ENCODE measurements around the gene ABHD6. TPM values are rescaled to one million over a fixed set of nuclear protein-coding genes. Genes with fewer than 3 reads are reported as not detected.

ABHD6 gene
- total RNA-seq, 4 donors from 2014 or later = 19.2 to 31.0 (median 21.5) TPM

- DNase-seq (ENCODE audit: low spot score) (no peak), ATAC-seq (ENCODE audit: low FRiP score) (no peak)
- TF ChIP-seq CTCF (IDR thresholded peaks at IDR 0.05) = no peak
These were observed 80.2 kb downstream of the ABHD6 start for GRCh38 chr3:58317811-58318210.

- ATAC-seq (ENCODE audit: low FRiP score) = no peak
- TF ChIP-seq CTCF (IDR thresholded peaks at IDR 0.05) = no peak
- DNase-seq (ENCODE audit: low spot score) = no peak
These were observed 84.2 kb downstream of the ABHD6 start for GRCh38 chr3:58321791-58322190.

GRCh38 chr3:58322793-58323192 is 85.2 kb downstream of the ABHD6 start:
- ATAC-seq (ENCODE audit: low FRiP score) (no peak), DNase-seq (ENCODE audit: low spot score) (no peak)
- no peak for TF ChIP-seq CTCF (IDR thresholded peaks at IDR 0.05)

GRCh38 chr3:58323529-58324390 is 86.2 kb downstream of the ABHD6 start:
- TF ChIP-seq CTCF (IDR thresholded peaks at IDR 0.05) = no peak
- ATAC-seq (ENCODE audit: low FRiP score) (peak; percentile 50), DNase-seq (ENCODE audit: low spot score) (no peak)

GRCh38 chr3:58324391-58325390 is 87.1 kb downstream of the ABHD6 start:
- ATAC-seq (ENCODE audit: low FRiP score) (no peak), DNase-seq (ENCODE audit: low spot score) (no peak)
- TF ChIP-seq CTCF (IDR thresholded peaks at IDR 0.05) = no peak

- no peak for DNase-seq (ENCODE audit: low spot score)
- TF ChIP-seq CTCF (IDR thresholded peaks at IDR 0.05) = no peak
- peak; percentile 31 for ATAC-seq (ENCODE audit: low FRiP score)
These were observed 88.0 kb downstream of the ABHD6 start for GRCh38 chr3:58325525-58325992.

Data from omental fat pad (tissue), 4 donors.